ENCODE measurements around the gene NUP62.

NUP62 gene

GRCh38 chr19:49913720-49914119 is 15.6 kb downstream of the NUP62 start:
- WGBS, 2 experiments (ENCODE audit: insufficient coverage in 2 of 2) = 97 to 98% methylated on average over 10 of the region's 10 CpGs
- Histone ChIP-seq H3K36me3 (ENCODE audit: control insufficient read depth, insufficient read depth, low read length) (peaks cover 90% of the 10 kb centered on the region), H3K27ac (ENCODE audit: low read depth, low read length, severe bottlenecking) (no peak overlapping the region), H3K4me3 (ENCODE audit: extremely low read depth, insufficient read depth, low read length, poor library complexity, severe bottlenecking) (no peak overlapping the region), H3K9me3 (ENCODE audit: control insufficient read depth, low read length) (no peaks in the 10 kb centered on the region), H3K4me1 (ENCODE audit: control insufficient read depth, insufficient read depth, low read length, poor library complexity, severe bottlenecking) (no peaks in the 10 kb centered on the region)

GRCh38 chr19:49912965-49913685 is 16.2 kb downstream of the NUP62 start:
- H3K27ac ChIP-seq (ENCODE audit: low read depth, low read length, severe bottlenecking) = no peak overlapping the region
- no peak overlapping the region for H3K4me3 ChIP-seq (ENCODE audit: extremely low read depth, insufficient read depth, low read length, poor library complexity, severe bottlenecking)
- H3K9me3 ChIP-seq (ENCODE audit: control insufficient read depth, low read length) = no peaks in the 10 kb centered on the region
- 87 to 96% methylated on average over 21 of the region's 21 CpGs for WGBS, 2 experiments (ENCODE audit: insufficient coverage in 2 of 2)
- H3K36me3 ChIP-seq (ENCODE audit: control insufficient read depth, insufficient read depth, low read length) = peaks cover 91% of the 10 kb centered on the region
- H3K4me1 ChIP-seq (ENCODE audit: control insufficient read depth, insufficient read depth, low read length, poor library complexity, severe bottlenecking) = no peaks in the 10 kb centered on the region

- Histone ChIP-seq H3K4me1 (ENCODE audit: control insufficient read depth, insufficient read depth, low read length, poor library complexity, severe bottlenecking) (no peaks in the 10 kb centered on the region), H3K27ac (ENCODE audit: low read depth, low read length, severe bottlenecking) (no peak overlapping the region), H3K4me3 (ENCODE audit: extremely low read depth, insufficient read depth, low read length, poor library complexity, severe bottlenecking) (no peak overlapping the region), H3K36me3 (ENCODE audit: control insufficient read depth, insufficient read depth, low read length) (peaks cover 91% of the 10 kb centered on the region), H3K9me3 (ENCODE audit: control insufficient read depth, low read length) (no peaks in the 10 kb centered on the region)
- 94 to 96% methylated on average over 8 of the region's 9 CpGs for WGBS, 2 experiments (ENCODE audit: insufficient coverage in 2 of 2)
These were observed 17.7 kb downstream of the NUP62 start for GRCh38 chr19:49911381-49912145.

GRCh38 chr19:49910179-49910578 is 19.1 kb downstream of the NUP62 start:
- 87 to 95% methylated on average over 4 to 5 of the region's 5 CpGs for WGBS, 2 experiments (ENCODE audit: insufficient coverage in 2 of 2)
- Histone ChIP-seq H3K9me3 (ENCODE audit: control insufficient read depth, low read length) (no peaks in the 10 kb centered on the region), H3K27ac (ENCODE audit: low read depth, low read length, severe bottlenecking) (no peak overlapping the region), H3K4me3 (ENCODE audit: extremely low read depth, insufficient read depth, low read length, poor library complexity, severe bottlenecking) (no peak overlapping the region), H3K36me3 (ENCODE audit: control insufficient read depth, insufficient read depth, low read length) (peaks cover 81% of the 10 kb centered on the region), H3K4me1 (ENCODE audit: control insufficient read depth, insufficient read depth, low read length, poor library complexity, severe bottlenecking) (no peaks in the 10 kb centered on the region)

GRCh38 chr19:49908480-49909420 is 20.6 kb downstream of the NUP62 start:
- 95 to 98% methylated on average over 29 to 37 of the region's 37 CpGs for WGBS, 2 experiments (ENCODE audit: insufficient coverage in 2 of 2)
- Histone ChIP-seq H3K27ac (ENCODE audit: low read depth, low read length, severe bottlenecking) (no peak overlapping the region), H3K9me3 (ENCODE audit: control insufficient read depth, low read length) (no peaks in the 10 kb centered on the region), H3K36me3 (ENCODE audit: control insufficient read depth, insufficient read depth, low read length) (peaks cover 68% of the 10 kb centered on the region), H3K4me1 (ENCODE audit: control insufficient read depth, insufficient read depth, low read length, poor library complexity, severe bottlenecking) (no peaks in the 10 kb centered on the region), H3K4me3 (ENCODE audit: extremely low read depth, insufficient read depth, low read length, poor library complexity, severe bottlenecking) (no peak overlapping the region)

- WGBS, 2 experiments (ENCODE audit: insufficient coverage in 2 of 2) = 97 to 98% methylated on average over 18 to 21 of the region's 23 CpGs
- Histone ChIP-seq H3K27ac (ENCODE audit: low read depth, low read length, severe bottlenecking) (no peak overlapping the region), H3K36me3 (ENCODE audit: control insufficient read depth, insufficient read depth, low read length) (peaks cover 59% of the 10 kb centered on the region)
These were observed 21.4 kb downstream of the NUP62 start for GRCh38 chr19:49907745-49908446.

GRCh38 chr19:49906879-49907564 is 22.3 kb downstream of the NUP62 start:
- Histone ChIP-seq H3K9me3 (ENCODE audit: control insufficient read depth, low read length) (no peaks in the 10 kb centered on the region), H3K27ac (ENCODE audit: low read depth, low read length, severe bottlenecking) (no peak overlapping the region), H3K36me3 (ENCODE audit: control insufficient read depth, insufficient read depth, low read length) (peaks cover 52% of the 10 kb centered on the region), H3K4me3 (ENCODE audit: extremely low read depth, insufficient read depth, low read length, poor library complexity, severe bottlenecking) (no peak overlapping the region), H3K4me1 (ENCODE audit: control insufficient read depth, insufficient read depth, low read length, poor library complexity, severe bottlenecking) (no peaks in the 10 kb centered on the region)
- WGBS, 2 experiments (ENCODE audit: insufficient coverage in 2 of 2) = 93 to 96% methylated on average over 15 of the region's 16 CpGs

More at GRCh38 chr19:49907745-49908446, 21.4 kb downstream of the NUP62 start:
- H3K4me3 ChIP-seq (ENCODE audit: extremely low read depth, insufficient read depth, low read length, poor library complexity, severe bottlenecking) = no peak overlapping the region
- H3K9me3 ChIP-seq (ENCODE audit: control insufficient read depth, low read length) = no peaks in the 10 kb centered on the region
- no peaks in the 10 kb centered on the region for H3K4me1 ChIP-seq (ENCODE audit: control insufficient read depth, insufficient read depth, low read length, poor library complexity, severe bottlenecking)

- 85 to 86% methylated on average over 4 to 6 of the region's 6 CpGs for WGBS, 2 experiments (ENCODE audit: insufficient coverage in 2 of 2)
- no peaks in the 10 kb centered on the region for H3K4me1 ChIP-seq (ENCODE audit: control insufficient read depth, insufficient read depth, low read length, poor library complexity, severe bottlenecking)
- no peak overlapping the region for H3K4me3 ChIP-seq (ENCODE audit: extremely low read depth, insufficient read depth, low read length, poor library complexity, severe bottlenecking)
- H3K9me3 ChIP-seq (ENCODE audit: control insufficient read depth, low read length) = no peaks in the 10 kb centered on the region
- H3K36me3 ChIP-seq (ENCODE audit: control insufficient read depth, insufficient read depth, low read length) = peaks cover 29% of the 10 kb centered on the region
- no peak overlapping the region for H3K27ac ChIP-seq (ENCODE audit: low read depth, low read length, severe bottlenecking)
These were observed 25.2 kb downstream of the NUP62 start for GRCh38 chr19:49904136-49904535.

GRCh38 chr19:49896863-49897621 is 32.3 kb downstream of the NUP62 start, which contains the start of gene IL4I1:
Gene IL4I1 (minus strand): TSS chr19:49896887. CDS start chr19:49896160, 727 bp downstream.
- peaks cover 5% of the 10 kb centered on the region for H3K4me1 ChIP-seq (ENCODE audit: control insufficient read depth, insufficient read depth, low read length, poor library complexity, severe bottlenecking)
- no peaks in the 10 kb centered on the region for H3K36me3 ChIP-seq (ENCODE audit: control insufficient read depth, insufficient read depth, low read length)
- 66 to 78% methylated on average over 12 to 19 of the region's 20 CpGs for WGBS, 2 experiments (ENCODE audit: insufficient coverage in 2 of 2)
- no peak within 1 kb of the TSS for H3K4me3 ChIP-seq (ENCODE audit: extremely low read depth, insufficient read depth, low read length, poor library complexity, severe bottlenecking)
- H3K27ac ChIP-seq (ENCODE audit: low read depth, low read length, severe bottlenecking) = no peak within 1 kb of the TSS
- no peaks in the 10 kb centered on the region for H3K9me3 ChIP-seq (ENCODE audit: control insufficient read depth, low read length)
